GM18909 (cell line): Measurements from ENCODE around the gene CERS6.
A peak's percentile ranks its signal among the peaks of the same experiment; 100 is the strongest.

Experiments used
- ATAC-seq: cut with Tn5 transposase; IDR thresholded peaks from one replicate; pipeline ENCODE4 v1.9.1; 2021; ENCODE audit warnings: mild to moderate bottlenecking; ENCODE audit not compliant: unreplicated experiment, poor library complexity

CERS6 gene

GRCh38 chr2:168441214-168441872 lies 14.7 kb upstream of the CERS6 start:
- ATAC-seq: no peak

DNA sequence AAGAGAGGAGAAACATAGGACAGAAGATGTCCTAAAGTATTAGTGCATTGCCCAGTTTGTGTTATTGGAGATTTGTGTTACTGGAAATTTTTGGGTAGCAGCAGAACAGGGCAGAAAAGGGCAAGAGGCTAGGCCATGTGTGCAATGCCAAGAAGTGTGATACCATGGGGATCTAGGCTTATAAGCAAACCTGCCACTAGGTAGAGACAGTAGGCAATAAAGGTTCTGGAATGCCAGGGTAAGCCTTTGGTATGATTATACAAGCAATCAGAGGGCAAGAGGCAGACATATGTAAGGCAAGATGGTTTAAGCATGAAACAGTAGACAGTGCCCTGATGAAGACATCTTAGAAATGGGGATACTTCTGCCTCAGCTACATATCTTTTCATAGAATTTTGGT lies 12.3 kb upstream of the CERS6 start:
- no peak for ATAC-seq

- ATAC-seq: no peak
Observed at GRCh38 chr2:168445960-168446359, 10.1 kb upstream of the CERS6 start.

DNA sequence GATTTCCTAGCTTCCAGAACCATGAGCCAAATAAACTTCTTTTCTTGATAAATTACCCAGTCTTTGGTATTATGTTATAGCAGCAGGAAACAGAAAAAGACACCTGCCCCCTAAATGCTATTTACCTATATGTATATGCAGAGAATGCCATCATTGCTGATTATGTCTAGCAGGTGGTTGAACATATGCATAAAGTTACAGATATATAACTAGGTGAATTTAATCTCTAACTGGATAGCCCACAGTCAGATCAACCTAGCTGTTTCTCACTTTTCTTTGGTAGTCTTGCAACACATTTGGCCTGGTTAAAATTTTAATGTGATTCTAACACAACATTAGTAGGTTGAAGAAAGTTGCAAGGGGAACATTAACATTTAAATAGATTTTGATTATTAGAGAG lies 7.1 kb upstream of the CERS6 start:
- no peak for ATAC-seq

GRCh38 chr2:168449419-168449818 lies 6.7 kb upstream of the CERS6 start:
- ATAC-seq: no peak

DNA sequence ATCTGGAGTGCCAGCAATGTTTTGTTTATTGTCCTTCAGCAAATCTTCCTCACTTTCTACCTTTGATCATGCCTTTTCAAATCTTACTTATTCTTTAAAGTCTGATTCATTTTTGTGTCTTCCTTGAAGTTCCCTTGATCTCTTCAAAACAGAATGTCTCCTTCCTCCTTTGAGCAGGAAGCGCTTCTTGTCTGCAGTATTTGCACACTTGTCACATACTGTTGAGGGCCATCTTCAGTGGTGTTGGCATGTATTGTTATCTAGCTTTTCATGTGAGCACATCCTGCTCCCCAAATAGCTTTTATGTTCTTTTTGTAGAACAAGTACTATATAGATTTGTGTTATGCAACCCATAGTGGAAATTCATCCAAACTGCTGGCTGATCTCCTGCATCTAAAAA lies 5.9 kb upstream of the CERS6 start:
- ATAC-seq: no peak

DNA sequence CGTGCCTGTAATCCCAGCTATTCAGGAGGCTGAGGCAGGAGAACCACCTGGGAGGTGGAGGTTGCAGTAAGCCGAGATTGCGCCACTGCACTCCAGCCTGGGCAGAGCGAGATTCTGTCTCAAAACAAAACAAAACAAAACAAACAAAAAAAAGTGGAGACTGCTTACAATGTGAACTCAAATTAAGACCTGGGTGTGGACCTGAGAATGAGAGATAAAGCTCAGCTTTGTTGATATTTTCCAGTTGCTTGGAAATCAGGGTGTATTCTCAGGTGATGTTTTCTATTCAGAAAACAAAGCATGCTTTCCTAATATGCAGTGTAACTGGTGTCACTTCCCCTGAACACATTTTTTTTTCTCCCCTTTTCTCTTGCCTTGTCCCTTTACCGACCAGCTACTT lies 5.3 kb upstream of the CERS6 start:
- no peak for ATAC-seq

DNA sequence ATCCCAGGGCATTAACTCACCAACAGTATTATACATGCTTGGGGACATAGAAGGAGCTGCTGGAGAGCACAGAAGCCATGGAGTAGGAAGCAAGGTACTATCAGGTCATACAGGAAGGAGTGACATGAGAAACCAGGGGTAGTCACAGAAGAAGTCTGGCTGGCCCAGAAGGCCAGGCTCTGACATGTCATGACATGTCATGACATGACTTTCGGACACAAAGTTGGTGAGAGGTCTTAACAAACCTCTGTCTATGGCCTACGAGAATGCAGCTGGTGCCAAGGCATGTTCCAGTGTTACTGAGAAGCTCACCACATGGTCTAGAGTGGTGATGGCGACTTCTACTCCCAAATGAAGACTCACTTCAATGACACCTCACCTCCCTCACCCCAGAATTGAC lies 3.3 kb upstream of the CERS6 start:
- ATAC-seq: no peak

- ATAC-seq: no peak
Observed at GRCh38 chr2:168453404-168453803, 2.7 kb upstream of the CERS6 start.

DNA sequence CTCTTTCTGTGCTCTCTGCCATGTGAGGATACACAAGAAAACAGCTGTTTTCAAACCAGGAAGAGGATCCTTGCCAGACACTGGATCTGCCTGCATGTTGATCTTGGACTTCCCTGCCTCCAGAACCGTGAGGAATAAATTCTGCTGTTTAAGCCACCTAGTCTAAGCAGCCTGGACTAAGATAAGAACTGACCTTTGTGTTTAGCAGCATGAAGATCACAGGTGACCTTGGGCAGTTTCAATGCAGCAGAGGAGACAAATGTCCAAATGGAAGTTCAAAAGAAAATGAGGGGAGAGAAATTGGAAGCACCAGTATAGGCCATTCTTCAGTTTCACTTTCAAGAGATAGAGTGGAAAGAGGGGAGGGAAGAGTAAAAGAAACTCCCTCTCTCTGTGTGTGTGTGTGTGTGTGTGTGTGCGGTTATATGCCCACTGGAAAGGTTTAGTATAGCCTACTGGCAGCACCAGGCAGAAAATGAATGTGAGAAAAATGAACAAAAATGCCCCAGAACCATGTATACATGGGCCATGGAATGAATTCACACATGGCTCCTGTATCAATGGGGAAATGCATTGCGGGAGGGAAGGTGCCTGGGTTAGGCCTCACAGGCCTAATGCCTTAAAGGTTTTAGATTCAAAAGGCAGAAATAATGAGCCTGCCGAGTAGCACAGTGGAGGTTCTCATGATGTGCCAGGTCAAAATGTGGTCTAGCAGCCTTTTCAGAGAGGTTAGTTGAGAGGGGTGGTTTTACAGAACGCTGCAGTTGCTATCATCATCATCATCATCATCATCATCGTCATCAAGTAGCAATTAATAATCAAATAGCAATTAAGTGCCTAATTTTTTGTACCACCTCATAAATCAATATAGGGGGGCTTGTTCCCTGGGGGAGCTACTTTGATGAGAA lies 1.1 kb upstream of the CERS6 start:
- no peak for ATAC-seq

DNA sequence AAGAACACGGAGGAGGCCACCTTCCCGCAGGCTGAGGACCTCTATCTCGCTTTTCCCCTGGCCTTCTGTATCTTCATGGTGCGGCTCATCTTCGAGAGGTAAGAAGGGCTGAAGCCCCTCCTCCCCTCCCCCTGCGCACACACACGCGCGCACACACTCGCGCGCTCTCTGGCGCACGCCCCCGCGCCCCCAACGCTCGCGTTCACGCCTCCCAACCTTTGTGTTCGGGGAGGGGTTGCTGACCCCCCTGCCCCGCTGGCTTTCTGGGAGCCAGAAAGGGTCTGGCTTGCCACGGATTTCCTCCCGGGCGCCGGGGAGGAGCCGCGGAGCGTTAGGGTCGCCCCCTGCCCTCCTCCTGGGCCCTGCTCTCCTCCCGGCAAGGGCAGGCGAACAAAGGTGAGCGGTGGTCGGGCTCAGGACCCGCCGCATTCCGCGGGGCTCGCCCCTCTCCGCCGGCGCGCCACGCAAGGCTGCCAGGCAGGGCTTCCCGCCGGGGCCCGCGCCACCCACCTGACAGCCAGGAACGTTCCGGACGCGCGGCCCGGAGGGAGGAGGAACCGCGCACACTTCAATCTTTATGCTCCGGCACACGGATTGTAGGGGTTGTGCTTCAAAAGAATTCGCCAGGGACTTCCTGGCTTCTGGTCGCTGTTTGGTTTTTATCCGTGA lies 583 bp downstream of the CERS6 start:
- peak; percentile 29 for ATAC-seq

- ATAC-seq: peak; percentile 16
Observed at GRCh38 chr2:168457190-168457895, 1.3 kb downstream of the CERS6 start.

GRCh38 chr2:168458139-168458538 lies 2.1 kb downstream of the CERS6 start:
- ATAC-seq: no peak

- ATAC-seq: no peak
Observed at GRCh38 chr2:168459256-168459655, 3.2 kb downstream of the CERS6 start.

DNA sequence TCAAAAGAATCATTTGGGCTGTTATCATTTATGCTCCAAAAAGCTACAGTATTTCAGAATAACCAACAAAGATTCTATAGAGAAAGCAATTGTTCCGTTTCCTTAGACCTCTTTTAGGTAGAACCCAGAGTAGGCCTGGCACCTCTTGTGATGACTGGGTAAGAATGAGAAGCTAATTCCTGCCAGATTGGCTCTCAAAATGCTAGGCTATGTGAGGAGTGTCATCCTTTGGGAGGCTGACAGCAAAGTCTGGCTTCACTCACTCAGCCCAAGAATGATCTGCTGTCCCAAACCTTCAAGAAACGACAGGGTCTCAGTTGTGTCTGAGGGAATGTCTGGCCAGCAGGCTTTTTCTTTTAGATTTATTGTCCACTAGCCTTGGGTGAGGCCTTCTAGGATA lies 4.5 kb downstream of the CERS6 start:
- no peak for ATAC-seq

- ATAC-seq: no peak
Observed at GRCh38 chr2:168461178-168461941, 5.3 kb downstream of the CERS6 start.

DNA sequence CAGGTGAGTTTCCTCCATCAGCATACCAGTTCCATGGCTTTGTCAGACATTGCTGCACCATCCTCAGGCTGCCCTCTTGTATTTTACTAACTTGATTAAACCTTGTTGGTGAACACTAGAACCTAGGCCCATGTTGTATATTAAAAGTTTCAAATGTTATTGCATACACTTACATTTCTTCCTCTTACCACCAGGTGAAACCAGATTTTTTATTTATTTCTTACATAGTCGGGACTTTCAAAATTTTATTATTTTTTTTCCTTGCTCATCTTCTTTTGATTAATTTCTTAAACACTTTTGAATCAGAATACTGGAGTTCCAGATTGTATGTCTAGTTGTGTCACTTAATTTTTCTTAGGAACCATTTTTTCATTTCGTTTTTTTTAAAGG lies 5.9 kb downstream of the CERS6 start:
- ATAC-seq: no peak

- no peak for ATAC-seq
Observed at GRCh38 chr2:168462543-168463045, 6.5 kb downstream of the CERS6 start.

GRCh38 chr2:168465594-168465993 lies 9.5 kb downstream of the CERS6 start:
- ATAC-seq: no peak
